HepG2 (cell line): ENCODE results near the gene TSNAXIP1. TPM values are rescaled to one million over a fixed set of nuclear protein-coding genes. Genes with fewer than 3 reads are reported as not detected.

Experiments
- ATAC-seq: fragments of 200-7000 bp; cut with Tn5 transposase; 3 replicates; pipeline ENCODE4 v1.9.1; 2020; ENCODE audit warnings: mild to moderate bottlenecking, moderate library complexity
- BruUV-seq: library from RNA; stranded (reverse); fragments of 400-500 nt; replicated peaks from 2 replicates; lab custom pipeline; 2021; lab: Mats Ljungman, UMichigan
- CTCF ChIA-PET: fragments of 300-600 bp; formaldehyde crosslinking; extraction: SDS; loops from one replicate; lab custom pipeline; 2021; ENCODE audit warnings: low total read pairs, inconsistent platforms, low intra/inter-chr PET ratio; lab: Yijun Ruan, JAX
- POLR2A ChIA-PET: fragments of 350-600 bp; sonication (Branson Sonifier 250); formaldehyde crosslinking; loops from one replicate; lab custom pipeline; 2020; ENCODE audit warnings: antibody characterized with exemption, inconsistent platforms; lab: Yijun Ruan, JAX
- DNase-seq: peaks from one replicate; pipeline ENCODE4 v3.0.0-alpha.2; 2015; ENCODE audit warnings: low spot score
- FAIRE-seq: peaks from 3 replicates; lab custom pipeline; 2011; peaks lifted over from hg19 to GRCh38; lab: Jason Lieb, UNC
- H2AFZ ChIP-seq: one replicate; pipeline ENCODE4 v1.6.1; 2011; ENCODE audit warnings: low read length, inconsistent platforms
- H3K27ac ChIP-seq: fragments of 300-600 bp; 3 replicates; pipeline ENCODE4 v1.8.0; 2011; ENCODE audit warnings: mixed run types, mild to moderate bottlenecking, mixed read lengths, low read length, inconsistent platforms; ENCODE audit not compliant: insufficient read depth; ENCODE audit errors: extremely low read length
- H3K27me3 ChIP-seq, 2 experiments: fragments of 200-600 bp in 1 of 2; 2 replicates in 1 of 2; 3 replicates in 1 of 2; pipeline versions ENCODE4 v1.6.0 to v1.8.0; 2011; ENCODE audit warnings: low read length in 2 of 2, mild to moderate bottlenecking in 2 of 2, moderate library complexity in 2 of 2, inconsistent platforms in 1 of 2; ENCODE audit not compliant: insufficient read depth in 2 of 2, control insufficient read depth in 1 of 2
- H3K36me3 ChIP-seq, 2 experiments: fragments of 200-600 bp in 1 of 2; replicated peaks in 1 of 2; 2 replicates in 1 of 2; 3 replicates in 1 of 2; pipeline versions ENCODE4 v1.5.1 to v1.8.0; 2011; ENCODE audit warnings: low read length in 2 of 2, inconsistent platforms in 1 of 2; ENCODE audit not compliant: insufficient read depth in 2 of 2, control insufficient read depth in 1 of 2
- H3K4me1 ChIP-seq: 2 replicates; pipeline ENCODE4 v1.5.1; 2012; ENCODE audit warnings: low read length, inconsistent platforms; ENCODE audit not compliant: insufficient read depth
- H3K4me2 ChIP-seq: 2 replicates; pipeline ENCODE4 v1.6.0; 2011; ENCODE audit warnings: low read depth, low read length, inconsistent platforms
- H3K4me3 ChIP-seq, 3 experiments: fragments of 200-600 bp in 1 of 3; sonication (generic), shearing (Covaris generic) in 1 of 3; replicated peaks in 1 of 3; 2 replicates each; pipeline ENCODE4 v1.5.1; 2011 to 2016; ENCODE audit warnings: low read length in 3 of 3, inconsistent platforms in 2 of 3, low read depth in 2 of 3, mild to moderate bottlenecking in 2 of 3, control low read depth in 1 of 3, mixed read lengths in 1 of 3; ENCODE audit not compliant: insufficient read depth in 1 of 3
- H3K79me2 ChIP-seq: one replicate; pipeline ENCODE4 v1.6.1; 2011; ENCODE audit warnings: low read length, inconsistent platforms; ENCODE audit not compliant: insufficient read depth
- H3K9ac ChIP-seq: 2 replicates; pipeline ENCODE4 v1.6.0; 2011; ENCODE audit warnings: mild to moderate bottlenecking, low read depth, low read length, inconsistent platforms; ENCODE audit not compliant: insufficient read depth
- H3K9me3 ChIP-seq: 2 replicates; pipeline ENCODE4 v1.5.1; 2012; ENCODE audit warnings: mild to moderate bottlenecking, low read length
- H4K20me1 ChIP-seq: 2 replicates; pipeline ENCODE4 v1.6.0; 2011; ENCODE audit warnings: inconsistent platforms, mild to moderate bottlenecking, low read length, moderate library complexity; ENCODE audit not compliant: insufficient read depth
- ATF4 ChIP-seq, 2 experiments: fragments of 450-650 bp in 1 of 2; sonication (generic) in 1 of 2; formaldehyde crosslinking; IDR thresholded peaks; 2 replicates each; pipeline versions ENCODE4 v1.5.0 to v1.8.0; 2020 to 2022; ENCODE audit warnings: mild to moderate bottlenecking in 1 of 2, missing genetic modification reagents in 1 of 2
- ATF7 ChIP-seq, 2 experiments: fragments of 450-650 bp in 1 of 2; sonication (generic) in 1 of 2; formaldehyde crosslinking in 1 of 2; IDR thresholded peaks; 2 replicates each; pipeline versions ENCODE4 v1.4.0 to v1.6.1; 2016 to 2020; ENCODE audit warnings: antibody characterized with exemption in 1 of 2, mild to moderate bottlenecking in 1 of 2, missing genetic modification reagents in 1 of 2
- CEBPB ChIP-seq: IDR thresholded peaks from 2 replicates; pipeline ENCODE4 v1.6.1; 2011; ENCODE audit warnings: low read depth, low read length, improper control_type of control experiment, borderline replicate concordance
- CEBPG ChIP-seq: IDR thresholded peaks from 2 replicates; pipeline ENCODE4 v1.6.1; 2016
- NFIB ChIP-seq: sonication (generic); formaldehyde crosslinking; IDR thresholded peaks from 2 replicates; pipeline ENCODE4 v1.9.0; 2021; ENCODE audit warnings: missing genetic modification reagents, mild to moderate bottlenecking, borderline replicate concordance
- ZBTB40 ChIP-seq, 2 experiments: fragments of 450-650 bp in 1 of 2; sonication (generic) in 1 of 2; formaldehyde crosslinking in 1 of 2; IDR thresholded peaks; 2 replicates each; pipeline versions ENCODE4 v1.6.1 to v1.8.0; 2016 to 2022; ENCODE audit warnings: antibody characterized with exemption in 1 of 2, mild to moderate bottlenecking in 1 of 2, missing genetic modification reagents in 1 of 2
- ZNF20 ChIP-seq: sonication (generic); formaldehyde crosslinking; IDR thresholded peaks from 2 replicates; pipeline ENCODE4 v1.4.0; 2020; ENCODE audit warnings: mild to moderate bottlenecking, moderate library complexity, missing genetic modification reagents
- WGBS: methylation state at CpG from one replicate; pipeline ENCODE4 v1.1.6; 2017; ENCODE audit warnings: low lambda C conversion rate; 5-methylcytosine and 5-hydroxymethylcytosine counted together
- in situ Hi-C: cut with HindIII; loops from 2 replicates; pipeline ENCODE4 v1.10.0; 2017; ENCODE audit warnings: low pct_unique_long_range_greater_than_20kb; ENCODE audit not compliant: extremely low pct_ligation_motif_present
- intact Hi-C: fragments of 100-400 bp; cut with micrococcal nuclease; formaldehyde crosslinking; loops from one replicate; pipeline ENCODE4 v1.10.0; 2022; ENCODE audit not compliant: unreplicated experiment
- polyA plus RNA-seq, 8 experiments: library from polyadenylated mRNA; depleted of rRNA in 3 of 8; stranded (reverse) in 7 of 8; unstranded in 1 of 8; fragments of >200 nt; fragmentation: Illumina TruSeq in 4 of 8; extraction: Trizol in 4 of 8; gene quantifications; 2 replicates each; pipeline versions ENCODE4 v1.2.1 to v1.2.3, GENCODE V29; 2011 to 2016; ENCODE audit warnings: low read depth in 4 of 8, missing spikeins in 1 of 8, mixed read lengths in 1 of 8; ENCODE audit not compliant: insufficient read depth in 1 of 8
- total RNA-seq, 5 experiments: library from RNA; depleted of rRNA; stranded (reverse); fragments of >200 nt; fragmentation: Illumina TruSeq; extraction: Trizol; gene quantifications; 2 replicates each; pipeline ENCODE4 v1.2.3, GENCODE V29; 2016; ENCODE audit warnings: low read depth in 1 of 5
- TF ChIP-seq, protein P1 (sequence below): sonication (generic); formaldehyde crosslinking; IDR thresholded peaks from 2 replicates; pipeline ENCODE4 v1.4.0; 2020; ENCODE audit warnings: missing genetic modification reagents

The TSNAXIP1 gene
- total and polyA plus RNA-seq, 2 of the 13 experiments (the other 11 are each of a cell fraction or from before 2014, with no cell fraction given) = 0.37 to 0.86 TPM

GRCh38 chr16:67775273-67775672, 31.4 kb upstream of the TSNAXIP1 start:
- intact Hi-C loops (no loop called here), in situ Hi-C loops (no loop called here)
- ChIA-PET CTCF (no interaction called here), POLR2A (no interaction called here)
- H3K4me3 ChIP-seq = no peak overlapping the region
- ATAC-seq (no peak), FAIRE-seq (no peak), DNase-seq (no peak)
- H3K27me3 ChIP-seq = no peaks in the 10 kb centered on the region
- H3K9ac ChIP-seq = no peak overlapping the region
- no peak overlapping the region for H3K27ac ChIP-seq
- H3K36me3 ChIP-seq = peaks cover 2 to 19% of the 10 kb centered on the region in 2 experiments
- peak; percentile 47; the same call in 1 of the 2 replicates for TF ChIP-seq CEBPB
- no peak for TF ChIP-seq ZNF20 (CRISPR knock-in tag)
- peak; percentile 31; the same call in 1 of the 2 replicates for TF ChIP-seq CEBPG (CRISPR knock-in tag)
- TF ChIP-seq NFIB = no peak
- TF ChIP-seq ZBTB40 (IDR thresholded peaks at IDR 0.05) = no peak
- TF ChIP-seq ZBTB40 (CRISPR knock-in tag; IDR thresholded peaks at IDR 0.05) = no peak
- peak in 1 of 2 experiments; percentile 50; a peak in 2 of 4 replicates for TF ChIP-seq ATF4 (CRISPR knock-in tag; IDR thresholded peaks at IDR 0.05)
- TF ChIP-seq ATF7 (IDR thresholded peaks at IDR 0.05) = peak; percentile 71
- no peak for TF ChIP-seq ATF7 (CRISPR knock-in tag; IDR thresholded peaks at IDR 0.05)
- TF ChIP-seq, protein P1, sequence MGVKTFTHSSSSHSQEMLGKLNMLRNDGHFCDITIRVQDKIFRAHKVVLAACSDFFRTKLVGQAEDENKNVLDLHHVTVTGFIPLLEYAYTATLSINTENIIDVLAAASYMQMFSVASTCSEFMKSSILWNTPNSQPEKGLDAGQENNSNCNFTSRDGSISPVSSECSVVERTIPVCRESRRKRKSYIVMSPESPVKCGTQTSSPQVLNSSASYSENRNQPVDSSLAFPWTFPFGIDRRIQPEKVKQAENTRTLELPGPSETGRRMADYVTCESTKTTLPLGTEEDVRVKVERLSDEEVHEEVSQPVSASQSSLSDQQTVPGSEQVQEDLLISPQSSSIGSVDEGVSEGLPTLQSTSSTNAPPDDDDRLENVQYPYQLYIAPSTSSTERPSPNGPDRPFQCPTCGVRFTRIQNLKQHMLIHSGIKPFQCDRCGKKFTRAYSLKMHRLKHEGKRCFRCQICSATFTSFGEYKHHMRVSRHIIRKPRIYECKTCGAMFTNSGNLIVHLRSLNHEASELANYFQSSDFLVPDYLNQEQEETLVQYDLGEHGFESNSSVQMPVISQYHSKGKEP = no peak
- peaks cover 11% of the 10 kb centered on the region; the same call in 1 of the 2 replicates for H4K20me1 ChIP-seq
- H3K79me2 ChIP-seq = peaks cover 13% of the 10 kb centered on the region
- no TSS peak for BruUV-seq
- H2AFZ ChIP-seq = no peak overlapping the region
- peaks cover 31% of the 10 kb centered on the region for H3K4me1 ChIP-seq
- peaks cover 5% of the 10 kb centered on the region; the same call in 1 of the 2 replicates for H3K9me3 ChIP-seq
- no peak overlapping the region for H3K4me2 ChIP-seq
- 96% methylated on average over 6 of the region's 6 CpGs for WGBS
